GM20000 (cell line): ENCODE results near the gene TMEM209.

Experiments used
- DNase-seq: peaks from one replicate; pipeline ENCODE4 v3.0.0; 2012; ENCODE audit warnings: low spot score
- CTCF ChIP-seq: IDR thresholded peaks from 2 replicates; pipeline ENCODE4 v1.5.1; 2012; ENCODE audit warnings: mild to moderate bottlenecking, control low read depth; ENCODE audit errors: extremely low read depth, missing control alignments

TMEM209 gene

GRCh38 chr7:130179631-130180030, 25.6 kb downstream of the TMEM209 start:
- TF ChIP-seq CTCF, result no peak
- no peak for DNase-seq

DNA sequence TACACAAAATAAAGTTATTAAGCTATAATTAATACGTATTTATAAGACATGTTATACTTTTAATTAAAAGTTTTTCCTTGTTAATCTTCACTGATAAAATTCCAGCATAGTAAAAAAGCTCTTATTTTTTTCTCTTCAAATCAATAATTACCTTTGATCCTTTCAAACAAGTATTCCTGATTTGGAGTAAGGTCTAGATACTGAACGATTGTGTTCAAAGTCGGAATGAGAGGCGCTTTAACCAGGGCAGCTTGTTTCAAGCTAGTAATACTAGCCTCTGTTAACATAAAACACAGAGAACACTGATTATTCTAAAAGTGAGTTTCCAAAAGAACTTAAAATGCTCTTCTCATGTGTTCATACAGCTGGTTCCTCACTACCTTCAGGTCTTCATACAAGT, 27.0 kb downstream of the TMEM209 start:
- no peak for TF ChIP-seq CTCF
- DNase-seq, result no peak

DNA sequence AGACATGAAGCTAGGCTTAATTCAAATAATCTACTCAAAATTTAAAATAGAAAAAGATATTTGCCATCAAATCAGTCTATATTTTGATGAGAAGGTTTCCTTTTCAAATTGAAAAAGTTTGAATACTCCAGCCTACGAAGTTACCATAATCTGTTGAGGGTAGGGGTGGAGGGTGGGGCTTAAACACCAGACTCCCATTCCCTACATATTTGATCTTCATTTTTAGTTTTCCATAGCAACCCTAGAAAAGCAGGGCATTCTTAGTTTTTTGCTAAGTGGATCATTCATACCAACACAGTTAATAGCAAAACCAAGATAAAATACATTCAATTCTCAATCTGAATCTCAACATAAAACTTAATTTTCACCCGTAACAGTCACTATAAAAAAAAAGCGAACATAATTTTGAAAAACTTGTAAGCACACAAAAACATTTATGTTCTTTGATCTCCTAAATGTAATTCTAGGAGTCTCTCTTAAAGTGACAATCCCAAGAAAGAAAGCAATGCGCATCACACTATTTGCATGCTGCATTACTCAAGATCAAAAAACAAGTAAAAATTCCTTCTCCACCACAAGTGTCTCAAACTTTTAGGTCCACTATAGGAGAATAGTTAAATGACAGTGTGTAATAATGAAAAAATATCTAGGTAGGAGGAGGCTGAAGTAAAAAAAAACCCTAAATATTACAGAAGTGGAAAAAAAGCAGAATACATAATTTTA, 30.8 kb downstream of the TMEM209 start:
- DNase-seq, result no peak
- no peak for TF ChIP-seq CTCF

GRCh38 chr7:130162196-130162595, 43.0 kb downstream of the TMEM209 start:
- no peak for TF ChIP-seq CTCF
- DNase-seq, result no peak

- no peak for DNase-seq
Measured at GRCh38 chr7:130160455-130160854, 44.8 kb downstream of the TMEM209 start.

GRCh38 chr7:130160023-130160422, 45.2 kb downstream of the TMEM209 start:
- DNase-seq, result no peak
- no peak for TF ChIP-seq CTCF

More at GRCh38 chr7:130160455-130160854, 44.8 kb downstream of the TMEM209 start:
- TF ChIP-seq CTCF, result no peak

DNA sequence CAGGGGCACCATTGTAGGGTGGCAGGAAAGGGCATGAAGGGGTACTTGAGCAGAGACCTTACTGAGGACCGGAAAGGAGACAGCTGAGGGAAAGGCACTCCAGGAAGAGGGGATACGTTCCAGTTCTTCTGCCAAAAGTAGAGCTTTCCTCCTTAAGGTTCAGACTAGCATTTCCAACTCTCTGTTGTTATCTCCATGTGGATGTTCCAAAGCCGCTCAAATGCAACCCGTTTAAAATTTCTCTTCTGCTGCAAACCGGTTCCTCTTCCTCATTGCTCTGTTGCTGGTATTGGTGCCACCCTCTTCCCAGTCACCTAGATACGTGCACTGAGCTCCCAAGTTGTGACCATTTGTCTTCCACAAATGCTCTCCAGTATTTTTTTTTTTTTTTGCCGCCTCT, 47.5 kb downstream of the TMEM209 start:
- DNase-seq, result no peak
- no peak for TF ChIP-seq CTCF
